DND-41 (cell line): ENCODE results near the gene TEKT5.

Experiments used
- CTCF ChIP-seq: IDR thresholded peaks from 2 replicates; pipeline ENCODE4 v1.5.1; 2012; ENCODE audit warnings: borderline replicate concordance, low read length, moderate library complexity, mild to moderate bottlenecking; ENCODE audit not compliant: poor library complexity, severe bottlenecking; ENCODE audit errors: extremely low read depth
- EZH2 ChIP-seq: IDR thresholded peaks from 3 replicates; pipeline ENCODE4 v1.6.1; 2012; ENCODE audit warnings: borderline replicate concordance, low read depth, mild to moderate bottlenecking, moderate library complexity, low read length, inconsistent platforms; ENCODE audit not compliant: severe bottlenecking

DNA sequence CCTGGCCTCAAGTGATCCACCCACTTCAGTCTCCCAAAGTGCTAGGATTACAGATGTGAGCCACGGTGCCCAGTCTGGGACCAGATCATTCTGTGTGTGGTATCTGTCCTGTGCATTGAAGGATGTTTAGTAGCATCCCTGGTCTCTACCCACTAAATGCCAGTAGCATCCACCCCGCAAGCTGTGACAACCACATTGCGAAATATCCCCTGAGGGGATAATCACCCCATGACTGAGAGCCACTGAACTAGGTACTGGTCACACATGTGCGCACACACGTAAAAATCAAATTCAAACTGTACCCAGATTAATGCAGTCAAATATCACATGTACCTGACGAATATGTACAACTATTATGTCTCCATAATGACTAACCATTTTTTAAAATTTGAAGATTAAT, 35.8 kb downstream of the TEKT5 start:
- no peak for TF ChIP-seq CTCF
- no peak for TF ChIP-seq EZH2
